Gastroesophageal sphincter (tissue), 4 donors: ENCODE data around the gene FAM131C. TPM values are rescaled to one million over a fixed set of nuclear protein-coding genes. Genes with fewer than 3 reads are reported as not detected.

Experiments used
- ATAC-seq: fragments of 150-250 bp; one replicate; pipeline ENCODE4 v1.9.1; 2016; ENCODE audit warnings: mild to moderate bottlenecking, moderate library complexity
- H3K27ac ChIP-seq, 4 donors: fragments of 200-600 bp; sonication (generic) in 3 of 4; 1 replicate in 3 of 4; 2 replicates in 1 of 4; pipeline ENCODE4 v1.5.1; 2016 to 2019
- H3K27me3 ChIP-seq: fragments of 200-600 bp; sonication (generic); one replicate; pipeline ENCODE4 v1.5.1; 2019
- H3K36me3 ChIP-seq, 2 donors: fragments of 200-600 bp; sonication (generic); one replicate each; pipeline ENCODE4 v1.5.1; 2019; ENCODE audit warnings: control low read depth in 1 of 2
- H3K4me1 ChIP-seq, 3 donors: fragments of 200-600 bp; sonication (generic); 1 replicate in 2 of 3; 2 replicates in 1 of 3; pipeline ENCODE4 v1.5.1; 2016 to 2019; ENCODE audit warnings: control low read depth in 2 of 3
- H3K4me3 ChIP-seq, 2 donors: fragments of 200-600 bp; sonication (generic); one replicate each; pipeline ENCODE4 v1.5.1; 2019; ENCODE audit warnings: mild to moderate bottlenecking in 1 of 2, moderate library complexity in 1 of 2
- H3K9me3 ChIP-seq, 3 donors: fragments of 200-600 bp; sonication (generic); one replicate each; pipeline ENCODE4 v1.5.1; 2017 to 2019; ENCODE audit warnings: control low read depth in 2 of 3
- CTCF ChIP-seq, 4 experiments: fragments of 200-600 bp in 2 of 4; fragments of 450-650 bp in 2 of 4; sonication (generic) in 1 of 4; IDR thresholded peaks; one replicate each; pipeline ENCODE4 v1.5.1; 2017 to 2019; ENCODE audit warnings: antibody characterized with exemption in 4 of 4, mild to moderate bottlenecking in 2 of 4, moderate library complexity in 2 of 4
- EP300 ChIP-seq: sonication (generic); formaldehyde crosslinking; IDR thresholded peaks from one replicate; pipeline ENCODE4 v1.6.1; 2017; ENCODE audit warnings: antibody characterized with exemption, mild to moderate bottlenecking
- POLR2A ChIP-seq, 2 donors: fragments of 450-650 bp; IDR thresholded peaks; one replicate each; pipeline ENCODE4 v1.6.1; 2017; ENCODE audit warnings: antibody characterized with exemption in 2 of 2, mild to moderate bottlenecking in 2 of 2, moderate library complexity in 1 of 2
- POLR2AphosphoS5 ChIP-seq: sonication (generic); formaldehyde crosslinking; IDR thresholded peaks from one replicate; pipeline ENCODE4 v1.6.1; 2017; ENCODE audit warnings: antibody characterized with exemption
- WGBS, 2 donors: methylation state at CpG; one replicate each; pipeline ENCODE4 v1.1.5; 2018; ENCODE audit warnings: low coverage in 1 of 2; 5-methylcytosine and 5-hydroxymethylcytosine counted together
- total RNA-seq, 4 donors: library from RNA; depleted of rRNA; stranded (reverse); fragments of >200 nt; gene quantifications; one replicate each; pipeline ENCODE4 v1.1.0, GENCODE V29; 2016

Gene FAM131C
- total RNA-seq, 4 donors from 2014 or later = not detected

- WGBS, 2 donors = 43% methylated on average over 5 of the region's 23 CpGs; no CpG with 5 or more reads in 1 of the 2 donors
- no peaks in the 10 kb centered on the region for H3K36me3 ChIP-seq
- H3K27me3 ChIP-seq = no peaks in the 10 kb centered on the region
- peaks cover 18 to 83% (median 33%) of the 10 kb centered on the region in 3 donors for H3K4me1 ChIP-seq
- H3K9me3 ChIP-seq = no peaks in the 10 kb centered on the region
- no peak for ATAC-seq
- peak overlapping the region in 1 of 2 donors; percentile 66 for H3K4me3 ChIP-seq
- no peak for TF ChIP-seq POLR2AphosphoS5
- no peak for TF ChIP-seq EP300
- no peak for TF ChIP-seq POLR2A (IDR thresholded peaks at IDR 0.05)
- TF ChIP-seq CTCF (IDR thresholded peaks at IDR 0.05) = no peak
- peak overlapping the region; percentile 86 to 95 (median 92) for H3K27ac ChIP-seq
These were observed 54.5 kb downstream of the FAM131C start for GRCh38 chr1:16018749-16019643.

GRCh38 chr1:16018308-16018707 lies 55.1 kb downstream of the FAM131C start:
- no peak for TF ChIP-seq POLR2A (IDR thresholded peaks at IDR 0.05)
- H3K36me3 ChIP-seq = no peaks in the 10 kb centered on the region
- ATAC-seq = peak; percentile 26
- no peaks in the 10 kb centered on the region for H3K27me3 ChIP-seq
- peaks cover 18 to 90% (median 38%) of the 10 kb centered on the region in 3 donors for H3K4me1 ChIP-seq
- H3K4me3 ChIP-seq = peak overlapping the region in 1 of 2 donors; percentile 66
- peak overlapping the region; percentile 86 to 95 (median 92) for H3K27ac ChIP-seq
- WGBS, 2 donors = 30% methylated on average over 2 of the region's 4 CpGs; no CpG with 5 or more reads in 1 of the 2 donors
- H3K9me3 ChIP-seq = no peaks in the 10 kb centered on the region

- Histone ChIP-seq H3K4me1 (peaks cover 18 to 96% (median 43%) of the 10 kb centered on the region in 3 donors), H3K27me3 (no peaks in the 10 kb centered on the region), H3K9me3 (no peaks in the 10 kb centered on the region), H3K36me3 (no peaks in the 10 kb centered on the region), H3K4me3 (peak within 1 kb of the TSS; percentile 46 to 66), H3K27ac (peak within 1 kb of the TSS; percentile 86 to 95 (median 92))
- ATAC-seq = peak; percentile 82
- peak; percentile 92 to 94 for TF ChIP-seq POLR2A (IDR thresholded peaks at IDR 0.05)
- TF ChIP-seq EP300 = peak; percentile 46
- TF ChIP-seq POLR2AphosphoS5 = peak; percentile 97
- peak in 2 of 4 experiments; percentile 28 to 29 for TF ChIP-seq CTCF (IDR thresholded peaks at IDR 0.05)
- 2% methylated on average over 19 of the region's 37 CpGs; no CpG with 5 or more reads in 1 of the 2 donors for WGBS, 2 donors
These were observed 55.8 kb downstream of the FAM131C start, which contains the start of gene HSPB7 for GRCh38 chr1:16017461-16018303. TSS of gene HSPB7 (minus strand) at chr1:16018043. CDS start at chr1:16017963, 80 bp downstream.

GRCh38 chr1:16017076-16017460 lies 56.4 kb downstream of the FAM131C start:
- no peak for ATAC-seq
- Histone ChIP-seq H3K4me3 (peak overlapping the region; percentile 46 to 66), H3K36me3 (no peaks in the 10 kb centered on the region), H3K27ac (peak overlapping the region; percentile 86 to 95 (median 92)), H3K4me1 (peaks cover 18 to 100% (median 43%) of the 10 kb centered on the region in 3 donors), H3K27me3 (no peaks in the 10 kb centered on the region), H3K9me3 (no peaks in the 10 kb centered on the region)
- TF ChIP-seq CTCF (IDR thresholded peaks at IDR 0.05) = no peak
- no peak for TF ChIP-seq POLR2AphosphoS5
- no peak for TF ChIP-seq POLR2A (IDR thresholded peaks at IDR 0.05)
- TF ChIP-seq EP300 = no peak
- 20% methylated on average over 1 of the region's 10 CpGs; no CpG with 5 or more reads in 1 of the 2 donors for WGBS, 2 donors
